Measurements from ENCODE around the gene KIRREL3.

Gene KIRREL3

GRCh38 chr11:126475014-126475991, 525.3 kb downstream of the KIRREL3 start:
- no peak overlapping the region for H3K9ac ChIP-seq (ENCODE audit: insufficient read length, low read depth)
- TF ChIP-seq SUZ12 (IDR thresholded peaks at IDR 0.05; ENCODE audit: extremely low read depth, insufficient read depth, insufficient read length): no peak
- TF ChIP-seq YY1 (IDR thresholded peaks at IDR 0.05; ENCODE audit: insufficient read depth, insufficient read length): no peak
- TF ChIP-seq ZNF274 (IDR thresholded peaks at IDR 0.05; ENCODE audit: low read depth, low read length): no peak
- DNase-seq (ENCODE audit: low read depth, low spot score): no peak

GRCh38 chr11:126474220-126474619, 526.4 kb downstream of the KIRREL3 start:
- no peaks in the 10 kb centered on the region for H3K36me3 ChIP-seq (ENCODE audit: insufficient read depth, insufficient read length, low read length)
- no peak overlapping the region for H3K4me3 ChIP-seq (ENCODE audit: insufficient read length, low read depth)
- TF ChIP-seq YY1 (IDR thresholded peaks at IDR 0.05; ENCODE audit: insufficient read depth, insufficient read length): no peak
- no peak for TF ChIP-seq ZNF274 (IDR thresholded peaks at IDR 0.05; ENCODE audit: low read depth, low read length)
- no peak for TF ChIP-seq SUZ12 (IDR thresholded peaks at IDR 0.05; ENCODE audit: extremely low read depth, insufficient read depth, insufficient read length)
- no peaks in the 10 kb centered on the region for H3K27me3 ChIP-seq (ENCODE audit: insufficient read depth, insufficient read length)
- H3K9ac ChIP-seq (ENCODE audit: insufficient read length, low read depth): no peak overlapping the region
- no peak for DNase-seq (ENCODE audit: low read depth, low spot score)
- H3K4me1 ChIP-seq (ENCODE audit: insufficient read depth, insufficient read length): peaks cover 13% of the 10 kb centered on the region
- no peaks in the 10 kb centered on the region for H3K9me3 ChIP-seq (ENCODE audit: insufficient read depth, low read length)

More at GRCh38 chr11:126475014-126475991, 525.3 kb downstream of the KIRREL3 start:
- Histone ChIP-seq H3K9me3 (ENCODE audit: insufficient read depth, low read length) (no peaks in the 10 kb centered on the region), H3K27me3 (ENCODE audit: insufficient read depth, insufficient read length) (no peaks in the 10 kb centered on the region), H3K4me3 (ENCODE audit: insufficient read length, low read depth) (no peak overlapping the region), H3K36me3 (ENCODE audit: insufficient read depth, insufficient read length, low read length) (no peaks in the 10 kb centered on the region), H3K4me1 (ENCODE audit: insufficient read depth, insufficient read length) (peaks cover 12% of the 10 kb centered on the region)

- Histone ChIP-seq H3K4me3 (ENCODE audit: insufficient read length, low read depth) (no peak overlapping the region), H3K4me1 (ENCODE audit: insufficient read depth, insufficient read length) (peaks cover 14% of the 10 kb centered on the region), H3K36me3 (ENCODE audit: insufficient read depth, insufficient read length, low read length) (no peaks in the 10 kb centered on the region), H3K27me3 (ENCODE audit: insufficient read depth, insufficient read length) (no peaks in the 10 kb centered on the region), H3K9ac (ENCODE audit: insufficient read length, low read depth) (no peak overlapping the region), H3K9me3 (ENCODE audit: insufficient read depth, low read length) (no peaks in the 10 kb centered on the region)
- TF ChIP-seq ZNF274 (IDR thresholded peaks at IDR 0.05; ENCODE audit: low read depth, low read length): no peak
- DNase-seq (ENCODE audit: low read depth, low spot score): no peak
These were observed 527.3 kb downstream of the KIRREL3 start for GRCh38 chr11:126473269-126473668.

- no peak overlapping the region for H3K4me3 ChIP-seq (ENCODE audit: insufficient read length, low read depth)
- no peaks in the 10 kb centered on the region for H3K36me3 ChIP-seq (ENCODE audit: insufficient read depth, insufficient read length, low read length)
- peaks cover 16% of the 10 kb centered on the region for H3K4me1 ChIP-seq (ENCODE audit: insufficient read depth, insufficient read length)
- no peaks in the 10 kb centered on the region for H3K9me3 ChIP-seq (ENCODE audit: insufficient read depth, low read length)
- no peak for TF ChIP-seq ZNF274 (IDR thresholded peaks at IDR 0.05; ENCODE audit: low read depth, low read length)
- no peak for TF ChIP-seq SUZ12 (IDR thresholded peaks at IDR 0.05; ENCODE audit: extremely low read depth, insufficient read depth, insufficient read length)
- no peak for TF ChIP-seq YY1 (IDR thresholded peaks at IDR 0.05; ENCODE audit: insufficient read depth, insufficient read length)
- H3K9ac ChIP-seq (ENCODE audit: insufficient read length, low read depth): no peak overlapping the region
- no peak for DNase-seq (ENCODE audit: low read depth, low spot score)
- H3K27me3 ChIP-seq (ENCODE audit: insufficient read depth, insufficient read length): no peaks in the 10 kb centered on the region
These were observed 531.3 kb downstream of the KIRREL3 start for GRCh38 chr11:126469311-126469710.

GRCh38 chr11:126468102-126468521, 532.5 kb downstream of the KIRREL3 start:
- Histone ChIP-seq H3K9me3 (ENCODE audit: insufficient read depth, low read length) (no peaks in the 10 kb centered on the region), H3K4me1 (ENCODE audit: insufficient read depth, insufficient read length) (peaks cover 14% of the 10 kb centered on the region), H3K27me3 (ENCODE audit: insufficient read depth, insufficient read length) (no peaks in the 10 kb centered on the region), H3K9ac (ENCODE audit: insufficient read length, low read depth) (no peak overlapping the region), H3K4me3 (ENCODE audit: insufficient read length, low read depth) (no peak overlapping the region), H3K36me3 (ENCODE audit: insufficient read depth, insufficient read length, low read length) (no peaks in the 10 kb centered on the region)
- TF ChIP-seq ZNF274 (IDR thresholded peaks at IDR 0.05; ENCODE audit: low read depth, low read length) (no peak), YY1 (IDR thresholded peaks at IDR 0.05; ENCODE audit: insufficient read depth, insufficient read length) (no peak), SUZ12 (IDR thresholded peaks at IDR 0.05; ENCODE audit: extremely low read depth, insufficient read depth, insufficient read length) (no peak)
- no peak for DNase-seq (ENCODE audit: low read depth, low spot score)

- Histone ChIP-seq H3K4me3 (ENCODE audit: insufficient read length, low read depth) (no peak overlapping the region), H3K36me3 (ENCODE audit: insufficient read depth, insufficient read length, low read length) (no peaks in the 10 kb centered on the region), H3K27me3 (ENCODE audit: insufficient read depth, insufficient read length) (no peaks in the 10 kb centered on the region), H3K9ac (ENCODE audit: insufficient read length, low read depth) (no peak overlapping the region), H3K4me1 (ENCODE audit: insufficient read depth, insufficient read length) (peaks cover 14% of the 10 kb centered on the region), H3K9me3 (ENCODE audit: insufficient read depth, low read length) (no peaks in the 10 kb centered on the region)
- TF ChIP-seq SUZ12 (IDR thresholded peaks at IDR 0.05; ENCODE audit: extremely low read depth, insufficient read depth, insufficient read length) (no peak), YY1 (IDR thresholded peaks at IDR 0.05; ENCODE audit: insufficient read depth, insufficient read length) (no peak), ZNF274 (IDR thresholded peaks at IDR 0.05; ENCODE audit: low read depth, low read length) (no peak)
- DNase-seq (ENCODE audit: low read depth, low spot score): no peak
These were observed 533.1 kb downstream of the KIRREL3 start for GRCh38 chr11:126467471-126467870.

- no peak for TF ChIP-seq YY1 (IDR thresholded peaks at IDR 0.05; ENCODE audit: insufficient read depth, insufficient read length)
- no peak for TF ChIP-seq ZNF274 (IDR thresholded peaks at IDR 0.05; ENCODE audit: low read depth, low read length)
- TF ChIP-seq SUZ12 (IDR thresholded peaks at IDR 0.05; ENCODE audit: extremely low read depth, insufficient read depth, insufficient read length): no peak
- no peak for DNase-seq (ENCODE audit: low read depth, low spot score)
- no peaks in the 10 kb centered on the region for H3K36me3 ChIP-seq (ENCODE audit: insufficient read depth, insufficient read length, low read length)
- no peak overlapping the region for H3K4me3 ChIP-seq (ENCODE audit: insufficient read length, low read depth)
- H3K9me3 ChIP-seq (ENCODE audit: insufficient read depth, low read length): no peaks in the 10 kb centered on the region
- peaks cover 14% of the 10 kb centered on the region for H3K4me1 ChIP-seq (ENCODE audit: insufficient read depth, insufficient read length)
- no peaks in the 10 kb centered on the region for H3K27me3 ChIP-seq (ENCODE audit: insufficient read depth, insufficient read length)
- H3K9ac ChIP-seq (ENCODE audit: insufficient read length, low read depth): no peak overlapping the region
These were observed 533.6 kb downstream of the KIRREL3 start for GRCh38 chr11:126467046-126467370.

Data from NT2/D1 (cell line).